IPS-NIHi7 (cell line): ENCODE measurements around the gene TSPAN9.

Experiments
- DNase-seq: peaks from one replicate; pipeline ENCODE4 v3.0.0; 2012; ENCODE audit warnings: mixed read lengths; ENCODE audit errors: extremely low spot score

The TSPAN9 gene

DNA sequence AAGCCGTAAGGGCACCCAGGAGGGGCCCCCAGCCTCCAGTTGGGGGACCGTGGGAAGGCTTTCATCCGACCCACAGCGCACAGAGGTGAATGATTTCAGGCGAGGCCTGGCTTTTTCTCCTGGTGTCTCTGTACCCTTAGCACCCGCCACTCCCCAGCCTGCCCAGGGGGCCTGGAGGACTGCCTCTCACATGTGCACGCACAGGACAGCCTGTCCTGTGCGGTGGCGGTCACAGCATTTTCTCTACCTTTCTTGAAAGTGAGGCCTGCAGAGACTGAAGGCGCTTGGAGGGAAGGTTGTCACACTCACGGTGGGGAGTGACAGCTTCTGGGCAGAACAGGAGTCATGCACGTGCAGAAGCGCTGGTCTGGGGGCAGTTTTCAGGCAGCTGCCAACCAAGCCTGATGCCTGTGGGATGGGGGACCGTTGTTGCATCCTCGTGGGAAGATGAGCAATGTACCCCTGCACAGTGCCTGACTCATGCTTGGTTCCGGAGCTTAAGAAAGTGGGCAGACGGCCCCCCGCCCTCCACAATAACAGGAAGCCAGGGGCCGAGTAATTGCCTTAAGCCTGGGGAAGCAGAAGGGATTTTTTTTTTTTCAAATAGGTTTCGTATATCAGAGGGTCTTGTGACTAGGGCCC is 148.1 kb downstream of the TSPAN9 start:
- no peak for DNase-seq

DNA sequence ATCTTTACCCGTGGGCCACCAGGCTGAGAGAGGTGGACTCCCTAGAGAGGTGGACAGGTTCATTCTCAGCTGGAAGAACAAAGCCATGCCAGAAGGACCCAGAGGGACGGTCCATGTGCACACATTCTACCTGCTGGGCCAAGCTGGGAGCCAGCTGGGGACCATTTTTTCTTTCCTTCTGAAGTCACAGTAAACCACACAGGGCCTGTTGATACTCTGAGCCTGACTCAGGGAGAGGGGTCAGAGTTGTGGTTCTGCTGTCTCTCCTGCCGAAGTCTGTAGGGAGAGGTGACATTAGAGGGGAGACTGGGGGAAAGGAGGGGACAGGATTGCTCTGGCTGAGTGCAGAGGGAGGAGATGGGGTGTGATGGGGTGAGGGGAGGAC is 148.6 kb downstream of the TSPAN9 start:
- DNase-seq = no peak

GRCh38 chr12:3226264-3226663 is 149.1 kb downstream of the TSPAN9 start:
- DNase-seq = no peak

DNA sequence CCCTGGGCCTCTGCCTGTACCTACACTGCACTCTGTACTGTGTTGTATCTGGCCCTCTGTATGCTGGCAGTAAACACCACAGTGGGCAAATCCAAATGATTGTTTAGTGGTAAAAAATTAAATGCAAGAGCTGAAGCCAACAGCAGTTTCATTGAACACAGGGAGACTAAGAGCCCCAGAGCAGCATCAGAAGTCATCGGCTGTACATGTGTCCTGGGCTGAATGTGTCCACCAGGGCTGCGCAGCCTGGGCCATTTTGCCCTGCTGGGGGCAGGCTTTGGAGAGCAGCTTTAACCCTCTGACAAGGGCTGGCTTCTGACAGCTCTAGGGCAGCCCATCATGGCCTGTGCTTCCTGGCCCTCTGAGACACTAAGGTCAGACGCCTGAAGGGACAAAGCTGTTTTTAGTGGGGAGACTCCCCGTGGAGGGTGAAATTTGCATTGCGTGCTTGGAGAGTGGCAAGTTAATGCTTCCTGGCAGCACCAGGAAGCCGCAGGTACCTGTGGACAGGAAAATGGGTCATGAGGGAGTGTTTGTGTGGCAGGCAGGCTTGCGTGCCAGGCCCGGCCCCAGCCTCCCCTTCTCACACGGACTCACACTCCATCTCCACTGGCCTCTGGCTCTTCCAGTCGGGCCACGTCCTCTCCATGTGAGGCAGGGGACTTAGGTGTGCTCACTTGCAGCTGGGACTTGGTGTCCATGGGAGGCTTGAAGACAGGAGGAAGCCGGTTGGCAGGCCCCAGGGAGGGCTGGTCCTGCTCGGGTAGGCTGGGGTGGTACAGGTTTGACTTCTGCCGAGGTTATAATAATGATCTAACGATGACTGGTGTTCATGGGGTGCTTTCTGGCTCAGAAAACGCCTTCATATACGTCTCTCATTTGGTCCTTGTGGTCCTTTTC is 150.1 kb downstream of the TSPAN9 start:
- no peak for DNase-seq

DNA sequence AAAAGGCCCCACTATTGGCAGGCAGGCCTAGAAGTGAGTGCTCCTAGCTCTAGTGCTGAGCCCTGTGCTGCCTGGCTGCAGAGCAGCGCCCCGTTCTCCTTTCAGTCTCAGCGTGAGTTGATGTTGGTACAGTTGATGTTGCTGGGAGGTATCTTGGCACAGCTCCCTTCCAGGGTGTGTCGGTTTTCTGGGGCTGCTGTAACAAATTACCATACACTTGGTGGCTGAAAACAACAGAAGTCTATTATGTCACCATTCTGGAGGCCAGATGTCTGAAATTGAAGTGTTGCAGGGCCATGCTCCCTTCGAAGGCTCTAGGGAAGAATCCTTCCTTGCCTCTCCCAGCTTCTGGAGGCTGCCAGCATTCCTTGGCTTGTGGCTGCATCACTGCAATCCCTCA is 151.4 kb downstream of the TSPAN9 start:
- no peak for DNase-seq

DNA sequence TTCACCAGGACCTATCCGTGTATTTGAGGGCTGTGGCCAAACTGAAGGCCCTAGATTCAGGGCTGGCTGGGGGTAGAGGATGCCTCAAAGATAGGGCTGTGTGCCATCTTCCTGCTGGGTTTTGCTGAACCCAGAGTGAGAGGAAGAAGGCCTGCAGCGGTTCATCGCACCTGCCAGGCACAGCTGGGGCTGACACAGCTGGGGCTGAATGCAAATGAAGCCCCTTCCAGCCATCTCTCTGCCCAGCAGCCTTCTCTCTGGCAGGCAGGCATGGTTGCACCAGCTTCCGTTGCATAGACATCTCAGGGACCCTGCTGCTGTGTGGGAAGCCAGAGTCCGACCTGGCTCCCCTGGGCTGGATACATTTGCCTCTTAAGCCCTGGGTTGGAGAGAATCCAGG is 152.4 kb downstream of the TSPAN9 start:
- DNase-seq = no peak

DNA sequence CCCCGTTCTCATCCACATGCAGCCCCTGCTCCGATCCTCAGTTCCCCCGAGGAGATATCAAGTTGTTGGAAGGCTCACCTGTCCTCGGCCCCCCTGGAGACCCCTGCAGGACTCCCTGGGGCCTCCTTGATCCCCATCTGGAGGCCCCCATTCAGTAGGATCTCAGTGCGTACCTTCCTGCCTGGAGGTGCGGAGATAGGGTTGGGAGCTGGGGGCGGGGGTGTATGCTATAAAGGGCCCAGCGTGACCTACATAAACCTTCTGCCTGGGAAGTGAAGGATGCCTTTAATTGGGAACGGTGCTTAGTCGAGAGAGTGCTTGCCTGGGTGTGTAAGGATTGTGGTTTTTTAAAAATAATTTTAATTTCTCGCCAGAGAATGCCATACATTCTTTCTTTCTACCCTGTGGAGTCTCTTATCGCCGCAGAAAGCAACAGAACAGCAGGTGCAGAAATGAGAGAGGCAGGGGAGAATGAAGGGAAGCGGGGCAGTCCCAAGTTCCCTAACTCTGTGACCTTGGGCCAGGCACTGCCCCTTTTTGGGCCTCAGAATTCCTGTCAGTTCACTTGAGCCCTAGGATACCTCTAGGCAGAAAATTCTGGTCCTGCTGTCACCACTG is 153.7 kb downstream of the TSPAN9 start:
- DNase-seq = no peak

GRCh38 chr12:3231399-3231876 is 154.3 kb downstream of the TSPAN9 start:
- peak; percentile 61 for DNase-seq

GRCh38 chr12:3233797-3234196 is 156.6 kb downstream of the TSPAN9 start:
- no peak for DNase-seq

DNA sequence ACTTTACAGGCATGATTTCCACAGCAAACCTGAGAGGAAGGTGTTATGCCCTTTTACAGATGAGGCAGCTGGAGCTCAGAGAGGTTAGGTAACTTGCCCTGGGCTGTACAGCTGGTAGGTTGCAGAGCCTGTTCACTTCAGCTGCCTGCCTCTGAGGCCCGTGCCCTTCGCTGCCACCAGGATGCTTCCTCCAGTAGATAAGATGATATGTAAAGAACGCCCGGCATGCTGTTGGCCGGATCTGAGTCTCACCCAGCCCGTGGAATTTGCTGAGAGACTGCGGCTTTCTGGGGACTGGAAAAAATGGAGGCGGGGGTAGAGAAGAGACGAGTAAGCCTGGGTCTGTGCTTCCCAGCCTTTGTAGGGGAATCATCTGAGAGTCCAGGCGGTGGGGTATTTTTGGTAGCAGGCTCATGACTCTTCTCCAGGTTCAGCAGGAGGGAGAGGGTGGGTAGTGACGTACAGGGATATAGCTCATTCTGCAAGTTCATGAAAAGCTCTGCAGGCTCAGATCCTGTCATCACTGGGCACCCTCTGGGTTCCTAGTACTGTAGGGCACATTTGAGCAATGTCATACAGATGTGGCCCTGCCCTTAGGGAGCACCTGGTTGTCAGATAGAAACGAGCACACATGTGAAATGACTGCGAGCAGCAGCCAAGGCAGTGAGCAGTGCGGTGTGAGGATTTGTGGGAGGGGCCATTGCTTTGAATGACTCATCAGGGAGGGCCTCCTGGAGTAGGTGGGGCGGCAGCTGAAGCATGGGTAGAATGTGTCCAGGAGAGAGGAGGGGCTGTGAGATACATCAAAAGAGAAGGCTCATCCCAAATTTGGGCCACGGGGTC is 159.4 kb downstream of the TSPAN9 start:
- DNase-seq = peak; percentile 84

GRCh38 chr12:3238196-3238595 is 161.0 kb downstream of the TSPAN9 start:
- DNase-seq = no peak

- DNase-seq = no peak
These were observed 164.4 kb downstream of the TSPAN9 start for GRCh38 chr12:3241621-3242020.

DNA sequence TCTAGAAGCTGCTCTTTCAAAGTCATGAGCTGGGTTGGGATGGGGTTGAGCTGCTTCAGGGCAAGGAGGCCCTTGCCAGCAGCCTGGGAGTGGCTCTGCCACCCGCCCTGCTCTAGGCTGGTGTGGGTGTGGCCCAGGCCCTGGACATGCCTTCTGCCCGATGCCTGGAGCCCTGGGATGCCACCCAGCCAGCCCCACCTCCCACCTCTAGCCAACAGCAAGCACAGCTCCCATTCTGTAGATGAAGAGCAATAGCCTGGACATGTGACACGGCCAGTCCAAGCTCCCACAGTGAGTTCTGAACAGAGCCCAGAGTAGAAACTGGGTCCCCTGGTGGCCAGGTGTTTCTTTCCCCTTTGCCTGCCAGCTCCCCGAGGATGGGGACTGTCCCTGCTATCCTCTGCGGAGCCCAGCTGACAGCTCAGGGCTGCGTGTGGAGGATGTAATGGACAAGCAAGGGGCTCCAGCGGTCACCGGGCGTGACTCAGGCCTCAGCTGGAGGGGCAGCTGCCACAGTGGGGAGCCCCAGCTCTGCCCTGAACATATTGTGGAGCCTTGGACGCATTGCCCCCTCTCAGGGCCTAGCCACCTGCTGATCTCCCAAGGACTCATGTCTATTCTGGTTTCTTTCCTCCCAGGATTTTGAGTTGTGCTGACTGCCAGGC is 165.2 kb downstream of the TSPAN9 start:
- DNase-seq = no peak

GRCh38 chr12:3243376-3244084 is 166.4 kb downstream of the TSPAN9 start:
- DNase-seq = no peak

- no peak for DNase-seq
These were observed 167.1 kb downstream of the TSPAN9 start for GRCh38 chr12:3244219-3244750.

GRCh38 chr12:3246253-3246652 is 169.1 kb downstream of the TSPAN9 start:
- DNase-seq = no peak

GRCh38 chr12:3247077-3247476 is 169.9 kb downstream of the TSPAN9 start:
- DNase-seq = no peak

- DNase-seq = no peak
These were observed 170.5 kb downstream of the TSPAN9 start for GRCh38 chr12:3247629-3248161.

GRCh38 chr12:3249081-3249800 is 172.1 kb downstream of the TSPAN9 start:
- DNase-seq = no peak
